GM12878 (cell line): ENCODE results near the gene SLC2A8. TPM values are rescaled to one million over a fixed set of nuclear protein-coding genes. Genes with fewer than 3 reads are reported as not detected.

ENCODE experiments used
- BRCA1 ChIP-seq: IDR thresholded peaks from 2 replicates; pipeline ENCODE4 v1.6.1; 2011; ENCODE audit warnings: low read depth, low read length, improper control_type of control experiment
- CBX5 ChIP-seq: sonication (generic); IDR thresholded peaks from 2 replicates; pipeline ENCODE4 v1.6.1; 2016; ENCODE audit warnings: low read depth, moderate library complexity, mild to moderate bottlenecking, inconsistent platforms
- ESRRA ChIP-seq: IDR thresholded peaks from 2 replicates; pipeline ENCODE4 v1.6.1; 2012; ENCODE audit warnings: mild to moderate bottlenecking, low read length, improper control_type of control experiment
- IRF4 ChIP-seq: IDR thresholded peaks from 2 replicates; pipeline ENCODE4 v1.6.1; 2011; ENCODE audit warnings: low read depth, low read length
- NR2C1 ChIP-seq: fragments of 450-650 bp; IDR thresholded peaks from 2 replicates; pipeline ENCODE4 v1.6.1; 2017; ENCODE audit warnings: antibody characterized with exemption, mild to moderate bottlenecking, moderate library complexity
- POU2F2 ChIP-seq: IDR thresholded peaks from 3 replicates; pipeline ENCODE4 v1.6.1; 2011; ENCODE audit warnings: low read depth, mild to moderate bottlenecking, low read length, borderline replicate concordance
- RB1 ChIP-seq: fragments of 450-650 bp; formaldehyde crosslinking; IDR thresholded peaks from 2 replicates; pipeline ENCODE4 v1.6.1; 2017; ENCODE audit warnings: mild to moderate bottlenecking, borderline replicate concordance
- SPI1 ChIP-seq: IDR thresholded peaks from 2 replicates; pipeline ENCODE4 v1.6.1; 2011; ENCODE audit warnings: low read depth, mild to moderate bottlenecking, low read length, moderate library complexity, borderline replicate concordance; ENCODE audit not compliant: insufficient read depth
- TCF12 ChIP-seq: IDR thresholded peaks from 2 replicates; pipeline ENCODE4 v1.6.1; 2011; ENCODE audit warnings: low read depth, mild to moderate bottlenecking, low read length
- polyA plus RNA-seq, 11 experiments: library from polyadenylated mRNA; depleted of rRNA in 4 of 11; unstranded in 6 of 11; stranded (reverse) in 5 of 11; fragments of >200 nt; fragmentation: Nextera tagmentation in 4 of 11; fragmentation: Illumina TruSeq in 1 of 11; extraction: Ambion mirVana in 4 of 11; extraction: Trizol in 1 of 11; gene quantifications; 1 replicate in 1 of 11; 2 replicates in 10 of 11; pipeline versions ENCODE4 v1.2.1 to v1.2.3, GENCODE V29; 2011 to 2016; ENCODE audit warnings: inconsistent platforms in 2 of 11, missing spikeins in 2 of 11, low read depth in 1 of 11
- total RNA-seq, 4 experiments: library from RNA; depleted of rRNA in 3 of 4; stranded (reverse); fragments of >200 nt in 3 of 4; fragmentation: Illumina TruSeq in 1 of 4; extraction: Trizol in 1 of 4; gene quantifications; 2 replicates each; pipeline versions ENCODE4 v1.2.1 to v1.2.3, GENCODE V29; 2013 to 2021
- TF ChIP-seq, protein P1 (sequence below): IDR thresholded peaks from 2 replicates; pipeline ENCODE4 v1.6.1; 2012; ENCODE audit warnings: mild to moderate bottlenecking, low read depth, low read length
- TF ChIP-seq, protein P2 (sequence below): IDR thresholded peaks from 2 replicates; pipeline ENCODE4 v1.6.1; 2011; ENCODE audit warnings: borderline replicate concordance, low read depth, mild to moderate bottlenecking, moderate library complexity, low read length; ENCODE audit not compliant: insufficient read depth, poor library complexity, severe bottlenecking
- TF ChIP-seq, protein P3 (sequence below), 3 experiments: IDR thresholded peaks in 2 of 3; conservative IDR thresholded peaks in 1 of 3; 2 replicates each; pipeline ENCODE4 v1.5.1; 2011; ENCODE audit warnings: low read depth in 3 of 3, low read length in 3 of 3, mild to moderate bottlenecking in 3 of 3, control low read depth in 2 of 3, moderate library complexity in 2 of 3, inconsistent platforms in 1 of 3, mixed read lengths in 1 of 3; ENCODE audit not compliant: control insufficient read depth in 2 of 3, insufficient read depth in 1 of 3; ENCODE audit errors: extremely low read depth in 1 of 3

SLC2A8 gene
- total and polyA plus RNA-seq, 10 of the 15 experiments (the other 5 are each of a cell fraction or from before 2014, with no cell fraction given), result 0.31 to 22.7 (median 10.0) TPM

GRCh38 chr9:127384016-127384730 lies 12.8 kb upstream of the SLC2A8 start (continued):
- TF ChIP-seq, protein P1, sequence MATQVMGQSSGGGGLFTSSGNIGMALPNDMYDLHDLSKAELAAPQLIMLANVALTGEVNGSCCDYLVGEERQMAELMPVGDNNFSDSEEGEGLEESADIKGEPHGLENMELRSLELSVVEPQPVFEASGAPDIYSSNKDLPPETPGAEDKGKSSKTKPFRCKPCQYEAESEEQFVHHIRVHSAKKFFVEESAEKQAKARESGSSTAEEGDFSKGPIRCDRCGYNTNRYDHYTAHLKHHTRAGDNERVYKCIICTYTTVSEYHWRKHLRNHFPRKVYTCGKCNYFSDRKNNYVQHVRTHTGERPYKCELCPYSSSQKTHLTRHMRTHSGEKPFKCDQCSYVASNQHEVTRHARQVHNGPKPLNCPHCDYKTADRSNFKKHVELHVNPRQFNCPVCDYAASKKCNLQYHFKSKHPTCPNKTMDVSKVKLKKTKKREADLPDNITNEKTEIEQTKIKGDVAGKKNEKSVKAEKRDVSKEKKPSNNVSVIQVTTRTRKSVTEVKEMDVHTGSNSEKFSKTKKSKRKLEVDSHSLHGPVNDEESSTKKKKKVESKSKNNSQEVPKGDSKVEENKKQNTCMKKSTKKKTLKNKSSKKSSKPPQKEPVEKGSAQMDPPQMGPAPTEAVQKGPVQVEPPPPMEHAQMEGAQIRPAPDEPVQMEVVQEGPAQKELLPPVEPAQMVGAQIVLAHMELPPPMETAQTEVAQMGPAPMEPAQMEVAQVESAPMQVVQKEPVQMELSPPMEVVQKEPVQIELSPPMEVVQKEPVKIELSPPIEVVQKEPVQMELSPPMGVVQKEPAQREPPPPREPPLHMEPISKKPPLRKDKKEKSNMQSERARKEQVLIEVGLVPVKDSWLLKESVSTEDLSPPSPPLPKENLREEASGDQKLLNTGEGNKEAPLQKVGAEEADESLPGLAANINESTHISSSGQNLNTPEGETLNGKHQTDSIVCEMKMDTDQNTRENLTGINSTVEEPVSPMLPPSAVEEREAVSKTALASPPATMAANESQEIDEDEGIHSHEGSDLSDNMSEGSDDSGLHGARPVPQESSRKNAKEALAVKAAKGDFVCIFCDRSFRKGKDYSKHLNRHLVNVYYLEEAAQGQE, result no peak
- TF ChIP-seq SPI1, result no peak
- no peak for TF ChIP-seq RB1
- TF ChIP-seq ESRRA, result no peak
- no peak for TF ChIP-seq TCF12
- TF ChIP-seq, protein P2, sequence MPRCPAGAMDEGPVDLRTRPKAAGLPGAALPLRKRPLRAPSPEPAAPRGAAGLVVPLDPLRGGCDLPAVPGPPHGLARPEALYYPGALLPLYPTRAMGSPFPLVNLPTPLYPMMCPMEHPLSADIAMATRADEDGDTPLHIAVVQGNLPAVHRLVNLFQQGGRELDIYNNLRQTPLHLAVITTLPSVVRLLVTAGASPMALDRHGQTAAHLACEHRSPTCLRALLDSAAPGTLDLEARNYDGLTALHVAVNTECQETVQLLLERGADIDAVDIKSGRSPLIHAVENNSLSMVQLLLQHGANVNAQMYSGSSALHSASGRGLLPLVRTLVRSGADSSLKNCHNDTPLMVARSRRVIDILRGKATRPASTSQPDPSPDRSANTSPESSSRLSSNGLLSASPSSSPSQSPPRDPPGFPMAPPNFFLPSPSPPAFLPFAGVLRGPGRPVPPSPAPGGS, result no peak
- TF ChIP-seq BRCA1, result no peak
- no peak for TF ChIP-seq CBX5
- TF ChIP-seq IRF4, result no peak
- TF ChIP-seq POU2F2, result no peak
- TF ChIP-seq NR2C1, result no peak
- TF ChIP-seq, protein P3, sequence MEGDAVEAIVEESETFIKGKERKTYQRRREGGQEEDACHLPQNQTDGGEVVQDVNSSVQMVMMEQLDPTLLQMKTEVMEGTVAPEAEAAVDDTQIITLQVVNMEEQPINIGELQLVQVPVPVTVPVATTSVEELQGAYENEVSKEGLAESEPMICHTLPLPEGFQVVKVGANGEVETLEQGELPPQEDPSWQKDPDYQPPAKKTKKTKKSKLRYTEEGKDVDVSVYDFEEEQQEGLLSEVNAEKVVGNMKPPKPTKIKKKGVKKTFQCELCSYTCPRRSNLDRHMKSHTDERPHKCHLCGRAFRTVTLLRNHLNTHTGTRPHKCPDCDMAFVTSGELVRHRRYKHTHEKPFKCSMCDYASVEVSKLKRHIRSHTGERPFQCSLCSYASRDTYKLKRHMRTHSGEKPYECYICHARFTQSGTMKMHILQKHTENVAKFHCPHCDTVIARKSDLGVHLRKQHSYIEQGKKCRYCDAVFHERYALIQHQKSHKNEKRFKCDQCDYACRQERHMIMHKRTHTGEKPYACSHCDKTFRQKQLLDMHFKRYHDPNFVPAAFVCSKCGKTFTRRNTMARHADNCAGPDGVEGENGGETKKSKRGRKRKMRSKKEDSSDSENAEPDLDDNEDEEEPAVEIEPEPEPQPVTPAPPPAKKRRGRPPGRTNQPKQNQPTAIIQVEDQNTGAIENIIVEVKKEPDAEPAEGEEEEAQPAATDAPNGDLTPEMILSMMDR (IDR thresholded peaks at IDR 0.05 in 2 of 3, conservative IDR thresholded peaks at IDR 0.05 in 1 of 3; ENCODE audit: control insufficient read depth in 2 of 3, extremely low read depth in 1 of 3, insufficient read depth in 1 of 3, low read depth in 3 of 3, low read length in 3 of 3), result no peak
